Measurements from ENCODE around the gene MSLN. TPM values are rescaled to one million over a fixed set of nuclear protein-coding genes. Genes with fewer than 3 reads are reported as not detected.

MSLN gene
- total and polyA plus RNA-seq, 9 of the 15 experiments (the other 6 are each of a cell fraction or from before 2014, with no cell fraction given): not detected

GRCh38 chr16:807347-808084 lies 47.0 kb downstream of the MSLN start (continued):
- TF ChIP-seq, protein P1, sequence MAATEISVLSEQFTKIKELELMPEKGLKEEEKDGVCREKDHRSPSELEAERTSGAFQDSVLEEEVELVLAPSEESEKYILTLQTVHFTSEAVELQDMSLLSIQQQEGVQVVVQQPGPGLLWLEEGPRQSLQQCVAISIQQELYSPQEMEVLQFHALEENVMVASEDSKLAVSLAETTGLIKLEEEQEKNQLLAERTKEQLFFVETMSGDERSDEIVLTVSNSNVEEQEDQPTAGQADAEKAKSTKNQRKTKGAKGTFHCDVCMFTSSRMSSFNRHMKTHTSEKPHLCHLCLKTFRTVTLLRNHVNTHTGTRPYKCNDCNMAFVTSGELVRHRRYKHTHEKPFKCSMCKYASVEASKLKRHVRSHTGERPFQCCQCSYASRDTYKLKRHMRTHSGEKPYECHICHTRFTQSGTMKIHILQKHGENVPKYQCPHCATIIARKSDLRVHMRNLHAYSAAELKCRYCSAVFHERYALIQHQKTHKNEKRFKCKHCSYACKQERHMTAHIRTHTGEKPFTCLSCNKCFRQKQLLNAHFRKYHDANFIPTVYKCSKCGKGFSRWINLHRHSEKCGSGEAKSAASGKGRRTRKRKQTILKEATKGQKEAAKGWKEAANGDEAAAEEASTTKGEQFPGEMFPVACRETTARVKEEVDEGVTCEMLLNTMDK (IDR thresholded peaks at IDR 0.05; ENCODE audit: borderline replicate concordance, insufficient read depth, low read depth, low read length, poor library complexity, severe bottlenecking): no peak
- TF ChIP-seq DMBX1 (CRISPR knock-in tag; IDR thresholded peaks at IDR 0.05; ENCODE audit: borderline replicate concordance) (no peak; the same call in 1 of the 2 replicates), NR2F6 (CRISPR knock-in tag; IDR thresholded peaks at IDR 0.05) (no peak), CXXC5 (CRISPR knock-in tag; IDR thresholded peaks at IDR 0.05) (peak; percentile 99), ZHX1 (conservative IDR thresholded peaks at IDR 0.05; ENCODE audit: low read length) (0 out of 2 replicates have a peak, but pooled peaks have one; percentile 59), MYNN (IDR thresholded peaks at IDR 0.05) (no peak), MYNN (CRISPR knock-in tag; IDR thresholded peaks at IDR 0.05) (no peak), MYC (IDR thresholded peaks at IDR 0.05; ENCODE audit: low read depth, low read length) (peak; percentile 71), MYC (CRISPR knock-in tag; IDR thresholded peaks at IDR 0.05; ENCODE audit: borderline replicate concordance, low read depth) (no peak), SREBF2 (CRISPR knock-in tag; IDR thresholded peaks at IDR 0.05) (no peak), COPS2 (conservative IDR thresholded peaks at IDR 0.05) (no peak), ZNF280B (CRISPR knock-in tag; IDR thresholded peaks at IDR 0.05) (no peak), CHCHD3 (CRISPR knock-in tag; IDR thresholded peaks at IDR 0.05) (no peak), PBX2 (CRISPR knock-in tag; IDR thresholded peaks at IDR 0.05; ENCODE audit: low read depth) (peak; percentile 83), PBX2 (tag; conservative IDR thresholded peaks at IDR 0.05; ENCODE audit: low read depth) (peak; percentile 92), MCM2 (IDR thresholded peaks at IDR 0.05; ENCODE audit: low read depth) (no peak), GATAD2B (IDR thresholded peaks at IDR 0.05; ENCODE audit: borderline replicate concordance) (peak; percentile 62; the same call in 1 of the 2 replicates)
